Inferior parietal cortex (tissue), 1 donor: ENCODE measurements around the gene POLRMT.
"Not testable (repeated sequence)": the region's sequence is repeated elsewhere in the genome, so short reads cannot be mapped to it uniquely, and the experiment has no call there.

ENCODE experiments used
- DNase-seq: peaks from one replicate; pipeline ENCODE4 v3.0.0-alpha.2; 2016; ENCODE audit errors: extremely low spot score

Gene POLRMT

DNA sequence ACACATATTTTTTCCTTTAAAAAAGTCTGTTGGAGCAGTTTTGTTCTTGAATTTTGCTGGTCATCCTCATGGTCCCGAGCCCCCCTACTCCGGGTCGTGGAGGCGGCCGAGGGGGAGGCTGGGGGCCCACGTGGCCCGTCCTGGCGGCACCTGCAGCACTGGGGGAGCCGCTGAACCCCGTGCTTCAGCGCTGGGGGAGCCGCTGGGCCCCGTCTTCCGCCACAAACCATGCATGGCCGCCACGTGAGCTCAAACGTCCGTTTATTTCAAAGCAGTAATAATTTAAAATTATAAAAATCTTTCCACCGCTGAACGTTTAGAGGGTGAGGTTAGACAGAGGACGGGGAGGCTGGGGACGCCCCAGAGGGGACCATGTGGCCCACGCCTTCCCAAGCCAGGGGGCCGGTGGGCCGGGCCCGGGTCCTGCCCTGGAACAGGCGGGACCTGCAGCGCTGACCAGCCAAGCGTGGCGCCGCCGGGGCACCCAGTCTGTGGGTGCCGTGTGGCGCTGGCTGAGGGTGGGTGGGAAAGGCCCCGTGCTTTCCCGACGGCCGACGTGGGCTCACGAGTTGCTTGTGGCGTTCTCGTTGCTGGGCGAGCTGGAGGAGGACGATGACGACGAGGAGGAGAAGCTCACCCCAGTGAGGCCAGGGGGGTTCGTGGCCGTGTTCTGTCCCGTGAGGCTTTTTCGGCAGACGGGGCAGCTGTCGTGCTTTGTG, 14.4 kb upstream of the POLRMT start:
- no peak for DNase-seq

DNA sequence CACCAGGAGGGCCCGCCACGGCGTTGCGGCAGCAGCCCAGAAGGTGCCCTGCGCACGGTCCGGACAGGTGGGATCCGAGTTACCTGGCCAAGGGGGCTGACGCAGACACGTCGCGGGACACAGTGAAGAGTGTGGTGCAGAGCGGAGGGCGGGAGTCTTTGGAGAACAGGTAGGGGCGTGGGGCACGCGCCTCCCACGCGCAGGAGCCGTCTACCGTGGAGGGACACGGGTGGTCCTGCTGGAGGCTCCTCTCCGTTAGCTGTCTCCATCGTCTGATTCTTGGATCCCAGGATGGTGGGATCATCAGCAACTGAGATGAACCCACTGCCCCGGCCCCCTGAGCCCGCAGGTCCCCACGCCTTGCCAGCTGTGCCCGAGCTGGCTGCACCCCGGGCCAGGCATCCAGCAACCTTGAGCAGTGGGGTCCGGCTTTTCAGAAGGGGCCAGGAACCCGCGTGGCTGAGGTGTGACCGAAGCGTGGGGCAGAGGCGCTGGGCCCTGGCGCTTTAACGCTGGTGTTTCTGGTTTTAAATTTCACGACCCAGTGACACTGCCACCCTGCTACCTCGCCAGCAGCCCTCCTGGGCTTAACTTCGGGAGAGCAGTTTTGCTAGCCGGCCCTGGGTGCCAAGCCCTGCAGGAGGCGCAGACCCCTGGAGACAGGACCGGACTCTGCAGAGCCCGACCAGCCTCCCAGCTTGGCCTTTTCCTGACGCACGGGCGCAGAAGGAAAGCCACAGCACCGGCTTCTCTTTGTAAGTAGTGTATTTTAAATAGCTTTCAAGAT, 13.6 kb upstream of the POLRMT start:
- DNase-seq, result no peak

DNA sequence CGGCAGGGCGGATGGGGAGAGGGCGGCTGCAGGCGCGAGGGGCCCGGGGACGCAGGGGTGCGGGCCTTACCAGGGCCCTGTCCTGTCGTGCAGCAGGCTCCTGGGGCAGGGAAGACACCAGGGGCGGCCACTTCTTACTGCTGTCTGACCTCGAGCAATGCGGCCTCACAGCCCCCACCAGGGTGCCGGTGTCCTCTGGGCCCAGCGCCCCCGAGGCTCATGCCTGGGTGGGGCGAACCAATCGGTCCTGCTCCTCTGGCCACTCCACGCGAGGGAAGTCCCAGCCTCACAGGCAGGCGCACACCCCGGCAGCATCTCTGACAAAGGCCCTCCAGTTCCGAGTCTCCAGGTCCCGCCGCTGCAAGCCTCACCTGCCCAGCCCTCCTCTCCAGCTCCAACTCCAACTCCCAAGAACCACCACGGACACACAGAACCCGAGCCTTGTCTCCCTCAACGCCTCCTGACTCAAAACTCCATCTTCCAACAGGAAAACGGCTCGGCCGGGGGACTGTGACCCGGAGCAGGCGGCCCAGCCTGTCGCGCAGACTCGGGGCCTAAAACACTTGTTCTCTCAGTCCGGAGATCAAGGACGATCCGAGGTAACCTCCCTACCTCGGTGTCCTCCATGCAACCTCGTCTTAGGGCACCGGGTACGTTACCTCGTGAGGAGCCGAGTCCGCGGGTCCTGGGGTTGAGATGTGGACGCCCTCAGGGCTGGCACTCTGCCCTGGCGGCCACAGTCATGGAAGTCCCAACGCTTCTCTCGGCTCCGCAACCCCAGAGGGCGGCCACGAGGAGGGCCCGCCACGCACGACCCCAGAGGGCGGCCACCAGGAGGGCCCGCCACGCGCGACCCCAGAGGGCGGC, 12.8 kb upstream of the POLRMT start:
- no peak for DNase-seq

DNA sequence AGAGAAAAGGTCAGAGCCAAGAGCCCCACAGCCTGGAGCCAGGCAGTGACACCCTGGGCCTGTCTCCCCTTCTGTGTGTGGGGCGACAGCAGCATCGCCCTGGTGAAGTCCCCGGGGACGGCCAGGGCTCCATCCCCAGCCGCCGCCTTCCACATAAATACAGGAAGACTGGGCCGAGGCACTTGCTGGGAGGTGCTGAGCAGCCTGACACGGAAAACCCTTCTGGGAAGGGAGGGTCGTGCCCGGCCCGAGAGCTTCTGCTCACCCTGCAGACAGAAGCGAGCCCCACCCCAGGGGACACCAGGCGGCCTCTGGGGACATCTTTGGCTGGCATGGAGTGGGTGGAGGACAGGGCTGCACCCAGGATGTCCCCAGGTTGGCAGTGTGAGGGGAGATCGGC, 11.5 kb upstream of the POLRMT start:
- DNase-seq, result no peak

DNA sequence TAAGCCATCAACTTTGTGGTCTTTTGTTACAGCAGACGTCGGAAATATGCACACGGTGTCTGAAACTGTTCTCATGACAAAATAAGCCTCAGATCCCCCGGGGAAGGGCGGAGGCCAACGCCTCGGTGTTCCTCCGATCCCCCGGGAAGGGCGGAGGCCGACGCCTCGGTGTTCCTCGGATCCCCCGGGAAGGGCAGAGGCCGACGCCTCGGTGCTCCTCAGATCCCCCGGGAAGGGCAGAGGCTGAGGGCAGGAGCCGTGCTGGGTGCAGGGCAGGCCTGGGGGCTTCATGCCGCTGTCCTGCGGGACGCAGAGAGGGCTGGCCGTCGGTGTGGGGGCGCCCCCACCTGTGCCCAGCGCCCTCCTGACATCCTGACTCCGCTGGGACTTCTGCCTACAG, 11.0 kb upstream of the POLRMT start:
- no peak for DNase-seq

DNA sequence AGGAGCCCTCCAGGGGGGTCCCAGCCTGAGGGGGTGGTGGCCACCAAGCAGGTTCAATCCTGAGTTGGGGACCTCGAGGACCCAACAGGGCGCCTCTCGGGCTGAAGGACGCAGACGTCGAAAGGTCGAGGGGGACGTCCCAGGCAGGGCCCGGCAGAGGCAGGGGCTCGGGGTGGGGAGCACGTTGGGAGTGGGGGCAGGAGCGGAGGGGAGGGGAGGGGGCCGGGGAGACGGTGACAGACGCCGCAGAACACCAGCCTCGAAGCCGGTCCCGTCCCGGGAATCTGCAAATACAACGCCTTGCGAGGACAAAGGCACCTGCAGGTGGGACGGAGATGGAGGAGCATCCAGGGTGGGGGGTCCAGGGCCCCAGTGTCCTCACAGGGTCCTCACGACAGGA, 10.4 kb upstream of the POLRMT start:
- no peak for DNase-seq

DNA sequence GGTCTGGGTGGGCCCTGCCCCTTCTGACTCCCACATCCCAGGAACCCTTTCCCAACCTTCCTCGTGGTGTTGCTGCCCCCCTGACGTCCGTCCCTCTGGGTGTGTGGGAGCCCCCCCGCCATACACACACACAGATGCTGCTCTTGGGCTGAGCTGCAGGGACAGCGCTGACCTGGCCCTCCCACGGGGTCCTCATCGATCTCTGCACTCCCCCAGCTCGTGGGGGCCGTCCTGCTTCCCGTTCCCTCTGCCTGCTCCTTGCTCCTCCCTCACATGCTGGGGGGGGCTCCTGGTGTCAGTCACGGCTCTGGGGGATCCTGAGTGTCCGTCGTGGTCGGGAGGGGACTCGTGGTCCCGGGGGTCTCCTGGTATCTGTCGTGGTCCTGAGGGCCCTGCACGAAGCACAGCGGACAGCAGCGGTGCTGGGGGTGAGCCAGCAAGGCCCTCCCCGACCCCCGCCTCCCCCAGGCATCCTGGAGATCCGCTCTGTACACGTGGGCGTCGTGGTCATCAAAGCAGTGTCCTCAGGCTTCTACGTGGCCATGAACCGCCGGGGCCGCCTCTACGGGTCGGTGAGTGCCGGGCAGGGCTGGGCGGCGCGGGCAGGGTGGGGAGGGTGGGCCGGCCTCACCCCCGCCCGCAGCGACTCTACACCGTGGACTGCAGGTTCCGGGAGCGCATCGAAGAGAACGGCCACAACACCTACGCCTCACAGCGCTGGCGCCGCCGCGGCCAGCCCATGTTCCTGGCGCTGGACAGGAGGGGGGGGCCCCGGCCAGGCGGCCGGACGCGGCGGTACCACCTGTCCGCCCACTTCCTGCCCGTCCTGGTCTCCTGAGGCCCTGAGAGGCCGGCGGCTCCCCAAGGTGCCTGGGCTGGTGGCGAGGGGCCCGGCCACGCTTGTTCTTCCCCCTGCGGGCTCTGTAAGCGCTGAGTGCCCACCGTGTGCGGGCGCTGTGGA, 9.7 kb upstream of the POLRMT start:
- no peak for DNase-seq

DNA sequence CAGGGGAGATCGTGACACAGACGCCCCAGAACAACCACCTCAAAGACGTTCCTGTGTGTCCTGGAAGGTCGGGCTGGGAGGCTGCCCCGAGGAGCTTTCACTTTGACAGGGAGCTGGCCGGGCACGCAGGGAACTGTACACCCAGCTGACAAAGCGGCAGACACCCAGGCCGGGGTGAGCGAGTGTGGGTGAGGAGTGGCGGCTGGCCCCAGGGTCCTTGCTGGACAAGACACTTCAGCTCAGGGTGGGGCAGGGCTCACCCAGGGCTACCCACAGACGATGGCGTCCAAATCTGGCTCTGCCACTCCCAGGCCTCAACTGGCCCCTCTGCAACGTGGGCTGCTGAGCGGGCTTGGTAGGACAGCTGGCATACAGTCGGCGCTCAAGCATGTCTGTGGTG, 8.4 kb upstream of the POLRMT start:
- no peak for DNase-seq

DNA sequence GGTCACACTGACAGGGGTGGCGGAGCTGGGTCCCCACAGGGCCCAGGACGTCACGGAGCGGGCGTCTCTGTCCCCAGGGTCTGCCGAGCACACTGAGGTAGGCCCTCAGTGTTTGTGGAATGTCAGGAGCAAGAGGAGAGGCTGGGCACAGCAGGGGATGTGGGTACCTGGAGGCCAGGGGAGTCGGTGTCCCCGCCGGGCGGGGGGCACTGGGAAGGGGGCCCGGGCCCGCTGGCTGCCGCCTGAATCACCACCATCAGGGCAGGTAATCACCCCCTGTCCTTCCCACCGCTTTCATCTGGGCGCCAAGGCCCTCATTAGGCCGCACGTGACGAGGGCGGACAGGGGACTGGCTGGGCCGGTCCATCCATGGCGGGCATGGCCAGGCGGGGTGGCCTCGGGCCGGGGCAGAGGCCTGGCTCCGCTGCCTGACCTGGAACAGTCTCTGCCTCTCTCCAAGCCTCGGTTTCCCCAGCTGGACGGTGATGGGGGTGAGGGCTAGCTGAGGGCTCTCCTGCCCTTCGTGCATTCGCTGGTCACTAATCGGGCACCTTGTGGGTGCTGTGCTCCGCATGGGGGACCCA, 7.4 kb upstream of the POLRMT start:
- no peak for DNase-seq

DNA sequence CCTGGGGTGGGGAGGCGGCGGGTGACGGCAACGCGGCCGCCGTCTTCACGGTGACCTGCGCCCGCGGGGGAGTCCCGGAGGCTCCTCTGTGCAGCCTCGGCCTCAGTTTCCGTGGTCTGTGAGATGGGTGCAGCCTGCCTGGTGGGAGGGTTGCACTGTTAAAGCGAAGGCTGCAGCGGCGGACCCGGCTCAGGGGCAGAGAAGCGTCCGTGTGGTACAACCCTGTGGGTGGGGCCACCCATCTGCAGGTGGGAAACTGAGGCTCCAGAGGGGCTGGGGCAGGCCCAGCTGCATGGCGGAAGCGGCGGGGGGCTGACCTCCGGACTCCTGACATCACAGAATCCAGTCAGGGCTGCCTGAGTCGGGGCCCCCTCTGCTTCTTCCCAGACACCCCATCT, 6.8 kb upstream of the POLRMT start:
- no peak for DNase-seq

DNA sequence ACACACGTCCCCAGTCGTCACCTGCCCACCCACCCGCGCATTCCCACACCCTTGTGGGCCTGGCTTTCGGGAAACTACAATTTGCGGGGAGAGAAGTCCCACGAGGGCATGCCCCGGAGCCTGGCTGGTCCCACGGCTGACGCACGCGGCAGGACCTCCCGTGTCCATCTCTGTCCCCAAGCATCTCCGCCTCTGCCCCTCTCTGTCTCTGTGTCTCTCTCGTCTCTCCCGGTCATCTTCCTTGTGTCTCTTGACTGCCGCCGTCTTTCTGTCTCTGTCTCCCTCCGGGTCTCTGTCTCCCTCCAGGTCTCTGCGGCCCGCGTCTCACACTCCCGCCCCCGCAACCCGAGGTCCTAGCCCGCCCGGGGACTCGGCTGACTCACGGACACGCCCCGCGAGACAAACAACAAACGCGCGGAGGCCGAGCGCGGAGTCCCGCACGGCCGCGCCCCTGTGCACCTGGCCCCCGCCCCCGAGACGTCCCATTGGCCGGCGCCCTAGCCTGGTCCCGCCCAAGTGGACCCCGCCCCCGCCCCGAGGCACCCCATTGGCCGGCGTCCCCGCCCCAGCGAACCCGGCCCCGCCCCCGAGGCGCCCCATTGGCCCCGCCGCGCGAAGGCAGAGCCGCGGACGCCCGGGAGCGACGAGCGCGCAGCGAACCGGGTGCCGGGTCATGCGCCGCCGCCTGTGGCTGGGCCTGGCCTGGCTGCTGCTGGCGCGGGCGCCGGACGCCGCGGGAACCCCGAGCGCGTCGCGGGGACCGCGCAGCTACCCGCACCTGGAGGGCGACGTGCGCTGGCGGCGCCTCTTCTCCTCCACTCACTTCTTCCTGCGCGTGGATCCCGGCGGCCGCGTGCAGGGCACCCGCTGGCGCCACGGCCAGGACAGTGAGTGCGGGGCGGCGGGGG, 6.2 kb upstream of the POLRMT start, which contains the start of gene FGF22:
TSS of gene FGF22 (plus strand) at position 627 of the 908 bp plus-strand sequence. CDS start at position 674, 47 bp downstream.
- DNase-seq, result peak; percentile 65

DNA sequence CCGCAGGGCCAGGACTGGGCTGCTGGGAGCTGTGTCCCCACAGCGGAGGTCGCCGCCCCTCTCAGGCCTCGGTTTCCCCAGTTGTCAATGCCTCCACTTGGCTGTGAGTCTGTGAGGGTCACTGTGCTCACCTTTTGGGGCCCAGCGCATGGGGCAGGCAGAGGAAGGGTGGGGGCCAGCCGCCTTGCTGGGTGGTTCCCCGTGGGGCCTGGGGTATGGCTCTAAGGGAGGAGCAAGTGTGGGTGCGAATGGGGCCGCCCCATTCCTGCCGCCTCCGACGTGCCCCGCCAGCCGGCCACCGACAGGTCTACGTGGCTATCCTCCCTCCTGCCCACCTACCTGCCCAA, 5.5 kb upstream of the POLRMT start:
- no peak for DNase-seq

DNA sequence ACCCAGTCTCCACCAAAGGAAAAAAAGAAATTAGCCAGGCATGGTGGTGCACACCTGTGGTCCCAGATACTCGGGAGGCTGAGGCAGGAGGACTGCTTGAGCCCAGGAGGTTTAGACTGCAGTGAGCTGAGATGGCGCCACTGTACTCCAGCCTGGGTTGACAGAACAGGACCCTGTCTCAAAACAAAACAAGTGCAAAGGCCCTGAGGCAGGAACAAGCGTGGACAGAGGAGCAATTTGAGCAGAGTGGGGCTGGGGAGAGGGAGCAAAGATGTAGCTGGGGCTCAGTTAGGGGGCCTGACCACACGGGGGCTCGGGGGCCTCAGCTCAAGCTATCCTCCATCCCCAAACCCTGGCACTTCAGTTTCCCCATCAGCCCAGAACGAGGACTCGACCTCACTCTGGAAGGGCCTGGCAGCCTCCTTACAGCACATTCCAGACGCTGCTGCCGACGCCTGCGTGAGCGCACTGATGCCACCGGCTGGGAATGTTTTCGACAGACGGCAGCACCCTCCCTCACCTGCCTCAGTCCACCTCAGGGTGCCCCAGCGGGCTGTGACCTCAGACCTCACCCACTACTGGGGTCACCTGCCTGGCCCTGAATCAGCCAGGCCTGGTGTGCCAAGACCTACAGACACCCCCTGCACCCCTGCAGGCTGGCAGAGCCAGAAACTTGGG, 1.8 kb upstream of the POLRMT start:
- DNase-seq, result no peak

DNA sequence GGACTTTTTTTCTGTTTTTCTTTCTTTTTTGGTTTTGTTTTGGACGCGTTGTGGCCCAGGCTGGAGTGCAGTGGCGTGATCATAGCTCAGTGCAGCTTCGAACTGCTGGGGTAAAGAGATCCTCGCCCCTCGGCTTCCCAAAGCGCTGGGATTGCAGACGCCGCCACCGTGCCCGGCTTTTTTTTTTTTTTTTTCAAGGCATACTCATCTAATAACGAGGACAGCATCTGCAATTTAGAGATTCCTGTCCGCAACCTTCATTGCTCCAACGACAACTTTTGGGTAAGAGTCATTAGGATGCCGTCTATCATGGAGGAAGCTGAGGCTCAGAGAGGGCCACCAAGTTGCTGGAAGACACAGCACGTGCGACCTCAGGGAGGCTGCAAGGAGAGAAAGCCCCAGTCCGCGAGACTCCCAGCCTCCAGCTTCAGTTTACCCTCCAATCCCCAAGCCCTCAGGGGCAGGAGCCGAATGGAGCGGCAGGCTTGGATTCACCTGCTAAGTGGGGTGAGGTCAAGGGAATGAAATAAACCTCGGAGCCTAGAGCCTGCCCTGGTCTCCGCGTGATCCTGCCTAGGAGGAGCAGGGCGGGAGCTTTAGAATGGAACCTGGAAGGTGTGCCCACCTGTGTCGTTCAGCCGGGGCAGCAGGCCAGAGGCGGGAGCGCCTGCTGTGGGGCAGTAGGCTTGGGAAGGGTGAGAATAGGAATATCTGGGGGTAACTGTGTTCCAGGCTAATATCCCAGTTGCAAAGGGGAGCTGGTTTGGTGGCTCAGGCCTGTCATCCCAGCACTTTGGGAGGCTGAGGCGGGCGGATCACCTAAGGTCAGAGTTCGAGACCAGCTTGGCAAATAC, 676 bp upstream of the POLRMT start:
- DNase-seq, result no peak

DNA sequence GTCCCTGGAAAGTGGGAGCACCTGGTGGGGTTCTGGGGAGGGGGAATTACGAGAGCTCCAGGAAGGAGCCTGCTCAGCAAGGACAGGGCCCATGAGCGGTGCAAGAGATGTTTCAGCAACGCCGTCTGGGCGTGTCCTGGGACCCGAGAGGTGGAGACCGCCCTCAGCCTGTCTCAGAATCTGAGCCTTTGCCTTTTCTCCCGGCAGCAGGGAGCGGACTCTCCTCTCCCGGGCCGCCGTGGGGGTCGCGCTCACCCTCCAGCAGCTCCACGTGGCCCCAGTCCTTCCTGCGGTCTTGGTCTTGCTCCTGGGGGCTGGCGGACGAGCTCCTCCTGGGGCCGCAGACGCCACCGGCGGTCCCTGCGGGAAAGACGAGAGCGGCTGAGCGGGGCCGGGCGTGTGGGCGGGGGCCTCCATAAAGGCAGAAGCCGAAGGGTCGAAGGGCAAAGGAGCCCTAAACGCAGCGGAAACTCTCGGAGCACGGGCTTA, 714 bp downstream of the POLRMT start:
- no peak for DNase-seq

DNA sequence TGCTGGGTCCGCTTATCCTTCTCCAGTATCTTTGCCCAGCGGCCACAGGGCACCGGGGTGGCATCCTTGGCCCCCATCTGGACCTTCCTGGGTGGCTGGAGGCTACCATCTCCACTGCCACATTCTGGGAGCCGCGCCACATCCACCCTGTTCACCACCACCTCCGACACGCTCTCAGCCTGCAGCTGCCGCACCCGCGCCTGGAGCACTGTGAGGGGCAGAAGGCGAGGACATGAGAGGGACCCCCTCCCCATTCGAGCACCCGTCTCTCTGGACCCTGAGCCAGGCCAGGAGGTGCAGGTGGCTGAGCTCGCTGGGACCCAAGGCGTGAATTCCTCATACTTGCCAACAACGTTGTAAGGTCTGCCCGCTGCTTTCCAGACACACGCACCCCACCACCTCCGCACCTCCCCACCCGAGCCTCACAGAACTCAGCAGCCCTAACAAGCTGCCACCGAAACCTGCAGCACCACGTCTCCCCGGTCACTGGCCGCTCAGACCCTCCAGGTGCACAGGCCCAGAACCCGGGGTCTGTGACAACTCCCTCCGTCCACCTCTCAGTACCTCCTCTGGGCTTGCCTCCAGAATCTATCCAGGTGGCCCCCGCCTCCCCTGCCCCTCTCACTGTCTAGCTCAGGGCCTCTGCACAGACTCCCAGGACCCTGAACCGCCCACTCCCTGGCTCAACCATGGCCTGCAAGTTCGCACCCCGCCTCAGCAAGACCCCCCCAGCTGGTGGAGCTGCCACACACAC, 3.2 kb downstream of the POLRMT start:
- DNase-seq, result no peak

DNA sequence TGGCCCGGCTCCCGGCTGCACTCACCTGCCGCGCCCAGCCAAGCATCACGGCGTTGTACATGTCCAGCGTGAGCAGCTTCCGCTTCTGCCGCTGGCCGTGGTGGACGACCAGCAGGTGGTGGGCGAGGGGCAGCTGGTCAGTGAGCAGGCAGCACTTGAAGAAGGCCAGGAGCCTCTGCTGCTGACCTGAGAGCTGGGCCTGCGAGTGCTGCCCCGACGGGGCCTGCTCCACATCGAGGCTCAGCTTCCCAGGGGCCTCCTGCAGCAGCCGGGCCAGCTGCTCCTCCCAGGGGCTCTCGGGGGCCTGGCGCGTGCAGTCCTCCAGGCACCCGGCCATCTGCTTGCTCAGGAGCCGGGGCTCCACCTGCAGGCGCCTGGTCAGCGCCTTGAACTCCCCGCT, 3.8 kb downstream of the POLRMT start:
- not testable (repeated sequence) for DNase-seq
